ENCODE measurements around the gene TINAGL1. TPM values are rescaled to one million over a fixed set of nuclear protein-coding genes. Genes with fewer than 3 reads are reported as not detected.

TINAGL1 gene
- total RNA-seq, 2 experiments from 2014 or later: not detected

DNA sequence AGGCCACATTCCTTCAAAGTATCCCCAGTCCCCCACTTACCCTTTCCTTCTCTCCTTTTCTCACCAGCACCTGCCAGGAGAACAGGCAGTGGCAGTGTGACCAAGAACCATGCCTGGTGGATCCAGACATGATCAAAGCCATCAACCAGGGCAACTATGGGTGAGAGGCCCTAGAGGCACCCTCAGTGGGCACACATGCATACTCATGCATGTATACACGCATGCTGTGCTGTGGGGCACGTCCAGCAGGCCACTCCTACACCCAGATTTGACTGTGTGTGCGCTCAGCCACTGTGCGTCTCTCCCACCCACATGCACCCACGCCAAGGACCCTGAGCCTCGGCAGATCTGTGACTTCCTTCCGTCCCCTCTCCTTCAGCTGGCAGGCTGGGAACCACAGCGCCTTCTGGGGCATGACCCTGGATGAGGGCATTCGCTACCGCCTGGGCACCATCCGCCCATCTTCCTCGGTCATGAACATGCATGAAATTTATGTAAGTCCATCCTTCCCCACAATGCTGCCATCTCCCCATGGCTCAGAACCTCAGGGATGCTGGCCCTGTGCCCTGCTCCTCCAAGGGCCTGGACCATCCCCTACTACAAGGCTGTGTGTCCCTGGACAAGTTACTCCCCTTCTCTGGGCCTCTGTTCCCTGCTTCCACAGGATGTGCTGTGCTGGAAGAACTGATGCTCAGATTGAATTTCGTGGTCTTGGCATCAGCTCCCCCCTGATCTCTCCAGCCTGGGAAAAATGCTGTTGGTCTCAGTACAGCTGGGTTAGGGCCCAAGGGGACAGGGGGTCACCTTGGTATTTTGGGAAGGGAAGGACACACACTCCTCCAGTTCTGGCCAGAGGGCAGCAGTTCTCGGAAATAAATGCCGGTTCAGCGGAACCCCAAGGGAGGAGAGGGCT is 7.0 kb downstream of the TINAGL1 start:
- DNase-seq: no peak
- TF ChIP-seq, protein P1, sequence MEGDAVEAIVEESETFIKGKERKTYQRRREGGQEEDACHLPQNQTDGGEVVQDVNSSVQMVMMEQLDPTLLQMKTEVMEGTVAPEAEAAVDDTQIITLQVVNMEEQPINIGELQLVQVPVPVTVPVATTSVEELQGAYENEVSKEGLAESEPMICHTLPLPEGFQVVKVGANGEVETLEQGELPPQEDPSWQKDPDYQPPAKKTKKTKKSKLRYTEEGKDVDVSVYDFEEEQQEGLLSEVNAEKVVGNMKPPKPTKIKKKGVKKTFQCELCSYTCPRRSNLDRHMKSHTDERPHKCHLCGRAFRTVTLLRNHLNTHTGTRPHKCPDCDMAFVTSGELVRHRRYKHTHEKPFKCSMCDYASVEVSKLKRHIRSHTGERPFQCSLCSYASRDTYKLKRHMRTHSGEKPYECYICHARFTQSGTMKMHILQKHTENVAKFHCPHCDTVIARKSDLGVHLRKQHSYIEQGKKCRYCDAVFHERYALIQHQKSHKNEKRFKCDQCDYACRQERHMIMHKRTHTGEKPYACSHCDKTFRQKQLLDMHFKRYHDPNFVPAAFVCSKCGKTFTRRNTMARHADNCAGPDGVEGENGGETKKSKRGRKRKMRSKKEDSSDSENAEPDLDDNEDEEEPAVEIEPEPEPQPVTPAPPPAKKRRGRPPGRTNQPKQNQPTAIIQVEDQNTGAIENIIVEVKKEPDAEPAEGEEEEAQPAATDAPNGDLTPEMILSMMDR (IDR thresholded peaks at IDR 0.05): no peak

DNA sequence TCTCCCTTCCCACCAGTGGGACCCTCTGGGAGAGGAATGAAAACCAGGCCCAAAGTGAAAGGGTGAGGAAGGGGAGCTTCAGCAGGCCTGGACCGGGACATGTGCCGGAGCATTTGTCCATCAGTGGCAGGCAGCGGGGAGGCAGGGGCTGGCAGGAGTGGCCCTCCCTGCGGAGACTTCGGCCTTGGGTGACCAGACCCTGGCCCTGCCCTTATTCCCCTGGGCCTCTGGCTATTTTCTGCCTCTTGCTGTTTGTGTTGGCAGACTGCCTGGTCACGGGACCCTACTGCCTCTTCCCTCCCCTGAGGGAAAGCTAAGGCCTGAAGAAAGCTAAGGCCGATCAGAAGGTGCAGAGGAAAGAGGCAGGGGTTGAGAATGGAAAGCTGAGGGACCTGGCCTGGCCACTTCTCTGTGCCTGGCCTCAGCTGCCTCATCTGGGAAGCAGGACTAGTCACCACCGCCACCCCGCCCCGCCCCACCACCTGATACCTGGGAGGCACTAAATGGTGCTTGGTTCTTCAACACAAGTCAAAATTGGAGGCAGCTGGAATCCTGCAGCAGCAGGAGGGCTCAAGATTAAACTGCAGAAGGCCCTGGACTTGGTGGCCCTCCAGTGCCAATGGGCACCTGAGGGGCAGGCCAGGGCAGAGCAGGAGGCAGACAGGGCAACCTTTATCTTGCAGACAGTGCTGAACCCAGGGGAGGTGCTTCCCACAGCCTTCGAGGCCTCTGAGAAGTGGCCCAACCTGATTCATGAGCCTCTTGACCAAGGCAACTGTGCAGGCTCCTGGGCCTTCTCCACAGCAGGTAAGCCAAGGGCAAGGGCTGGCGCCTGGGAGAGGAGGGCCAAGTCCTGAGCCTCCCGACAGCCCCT is 7.9 kb downstream of the TINAGL1 start:
- CTCF ChIA-PET: no interaction called here
- no peaks in the 10 kb centered on the region for H3K9me3 Mint-ChIP-seq
- POLR2A ChIA-PET: no interaction called here
- DNase-seq (no peak), ATAC-seq (no peak)
- H3K36me3 Mint-ChIP-seq (ENCODE audit: low read depth): no peaks in the 10 kb centered on the region
- H3K27ac Mint-ChIP-seq: no peak overlapping the region
- no peak overlapping the region for H3K4me3 Mint-ChIP-seq
- H3K4me1 Mint-ChIP-seq (ENCODE audit: low read depth): no peaks in the 10 kb centered on the region
- intact Hi-C loops (cut with micrococcal nuclease): no loop called here
- peaks cover 7% of the 10 kb centered on the region for H3K27me3 Mint-ChIP-seq
- TF ChIP-seq, protein P1 (IDR thresholded peaks at IDR 0.05): no peak

More for the DNA sequence above, 7.0 kb downstream of the TINAGL1 start:
- no peak for ATAC-seq
- intact Hi-C loops (cut with micrococcal nuclease): no loop called here
- Mint-ChIP-seq H3K36me3 (ENCODE audit: low read depth) (no peaks in the 10 kb centered on the region), H3K4me1 (ENCODE audit: low read depth) (no peaks in the 10 kb centered on the region), H3K9me3 (no peaks in the 10 kb centered on the region), H3K27me3 (peaks cover 5% of the 10 kb centered on the region), H3K27ac (no peak overlapping the region), H3K4me3 (no peak overlapping the region)
- ChIA-PET POLR2A (no interaction called here), CTCF (no interaction called here)

DNA sequence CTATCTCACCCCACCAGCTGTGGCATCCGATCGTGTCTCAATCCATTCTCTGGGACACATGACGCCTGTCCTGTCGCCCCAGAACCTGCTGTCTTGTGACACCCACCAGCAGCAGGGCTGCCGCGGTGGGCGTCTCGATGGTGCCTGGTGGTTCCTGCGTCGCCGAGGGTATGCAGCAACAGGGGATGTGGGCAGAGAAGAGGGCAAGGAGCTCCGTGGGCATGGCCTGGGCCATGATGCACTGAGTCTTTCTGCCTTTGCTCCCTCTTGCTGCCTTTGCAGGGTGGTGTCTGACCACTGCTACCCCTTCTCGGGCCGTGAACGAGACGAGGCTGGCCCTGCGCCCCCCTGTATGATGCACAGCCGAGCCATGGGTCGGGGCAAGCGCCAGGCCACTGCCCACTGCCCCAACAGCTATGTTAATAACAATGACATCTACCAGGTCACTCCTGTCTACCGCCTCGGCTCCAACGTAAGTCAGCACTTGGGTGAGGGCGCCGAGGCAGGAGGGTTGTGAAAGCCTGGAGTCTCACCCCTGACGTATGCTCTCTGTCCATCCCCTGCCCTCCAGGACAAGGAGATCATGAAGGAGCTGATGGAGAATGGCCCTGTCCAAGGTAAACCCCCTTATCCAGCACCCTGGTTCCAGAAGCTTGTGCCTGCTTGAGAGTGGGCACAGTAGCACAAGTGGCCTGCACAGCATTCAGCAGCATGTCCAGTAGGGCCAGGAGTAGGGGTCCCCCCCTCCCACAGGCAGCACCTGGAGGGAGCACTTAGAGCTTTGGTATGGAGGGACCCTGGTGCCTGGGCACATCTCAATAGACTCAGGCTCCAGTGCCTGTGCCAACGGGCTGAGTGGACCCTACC is 8.8 kb downstream of the TINAGL1 start:
- ChIA-PET CTCF (no interaction called here), POLR2A (no interaction called here)
- ATAC-seq (no peak), DNase-seq (no peak)
- Mint-ChIP-seq H3K9me3 (no peaks in the 10 kb centered on the region), H3K27ac (no peak overlapping the region), H3K4me3 (no peak overlapping the region), H3K4me1 (ENCODE audit: low read depth) (no peaks in the 10 kb centered on the region), H3K36me3 (ENCODE audit: low read depth) (no peaks in the 10 kb centered on the region), H3K27me3 (peaks cover 11% of the 10 kb centered on the region)
- TF ChIP-seq, protein P1 (IDR thresholded peaks at IDR 0.05): no peak
- intact Hi-C loops (cut with micrococcal nuclease): no loop called here

DNA sequence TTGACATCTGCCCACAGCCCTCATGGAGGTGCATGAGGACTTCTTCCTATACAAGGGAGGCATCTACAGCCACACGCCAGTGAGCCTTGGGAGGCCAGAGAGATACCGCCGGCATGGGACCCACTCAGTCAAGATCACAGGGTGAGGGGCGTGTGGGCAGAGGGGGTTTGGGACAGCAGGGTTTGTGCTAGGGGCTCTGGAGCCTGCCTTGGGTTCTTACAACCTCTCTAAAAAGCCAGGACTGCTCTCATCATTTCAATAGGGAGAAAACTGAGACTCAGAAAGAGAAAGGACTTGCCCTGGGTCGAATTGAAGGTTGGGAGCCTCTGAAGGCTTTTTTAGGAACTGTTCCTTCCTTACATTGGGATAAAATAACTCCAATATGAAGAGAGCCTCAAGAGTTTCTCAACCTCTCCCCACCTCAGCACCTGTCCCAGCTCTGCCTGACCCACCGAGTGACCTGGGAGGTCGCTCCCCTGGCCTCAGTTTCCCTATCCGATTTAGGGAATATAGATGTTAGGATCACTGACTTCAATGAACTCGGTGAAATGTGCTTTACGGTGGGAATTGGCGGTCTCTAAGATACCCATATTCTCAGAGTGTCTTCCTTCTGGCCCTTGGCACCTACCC is 9.5 kb downstream of the TINAGL1 start:
- Mint-ChIP-seq H3K27ac (no peak overlapping the region), H3K4me3 (no peak overlapping the region), H3K27me3 (peaks cover 11% of the 10 kb centered on the region), H3K36me3 (ENCODE audit: low read depth) (no peaks in the 10 kb centered on the region), H3K9me3 (no peaks in the 10 kb centered on the region), H3K4me1 (ENCODE audit: low read depth) (no peaks in the 10 kb centered on the region)
- ATAC-seq: no peak
- intact Hi-C loops (cut with micrococcal nuclease): no loop called here
- DNase-seq: no peak
- TF ChIP-seq, protein P1 (IDR thresholded peaks at IDR 0.05): no peak
- CTCF ChIA-PET: no interaction called here
- POLR2A ChIA-PET: no interaction called here
